H1 (cell line): ENCODE measurements around the gene SLC5A9. TPM values are rescaled to one million over a fixed set of nuclear protein-coding genes. Genes with fewer than 3 reads are reported as not detected.

ENCODE experiments used
- CTCF ChIA-PET: fragments of 300-600 bp; sonication (Branson Sonifier 250); formaldehyde crosslinking; loops from one replicate; lab custom pipeline; 2021; ENCODE audit not compliant: partially characterized antibody; lab: Charles Lee
- POLR2A ChIA-PET: fragments of 300-600 bp; sonication (Branson Sonifier 250); formaldehyde crosslinking; loops from one replicate; lab custom pipeline; 2021; ENCODE audit warnings: inconsistent platforms; ENCODE audit not compliant: partially characterized antibody; lab: Charles Lee
- DNase-seq, 2 experiments: peaks; one replicate each; pipeline versions ENCODE4 v3.0.0 to v3.0.0-alpha.2; 2010 to 2022; ENCODE audit warnings: low spot score in 2 of 2, low read depth in 1 of 2, mixed read lengths in 1 of 2
- FAIRE-seq: peaks from 2 replicates; lab custom pipeline; 2011; peaks lifted over from hg19 to GRCh38; lab: Jason Lieb, UNC
- H2AFZ ChIP-seq: 2 replicates; pipeline ENCODE4 v1.8.1; 2012; ENCODE audit warnings: low read length, inconsistent platforms
- H2AK5ac ChIP-seq: 2 replicates; pipeline ENCODE4 v1.6.1; 2013; ENCODE audit warnings: low read depth, low read length
- H2BK120ac ChIP-seq: replicated peaks from 2 replicates; pipeline ENCODE3; 2013; ENCODE audit warnings: low read depth, low read length, inconsistent platforms
- H2BK12ac ChIP-seq: 2 replicates; pipeline ENCODE4 v1.6.1; 2013; ENCODE audit warnings: low read depth, low read length
- H2BK15ac ChIP-seq: 2 replicates; pipeline ENCODE4 v1.6.1; 2013; ENCODE audit warnings: low read length
- H2BK20ac ChIP-seq: 2 replicates; pipeline ENCODE4 v1.6.1; 2013; ENCODE audit warnings: low read length
- H2BK5ac ChIP-seq: 2 replicates; pipeline ENCODE4 v1.6.1; 2013; ENCODE audit warnings: low read depth, low read length
- H3K14ac ChIP-seq: 2 replicates; pipeline ENCODE4 v1.6.1; 2013; ENCODE audit warnings: inconsistent platforms; ENCODE audit not compliant: insufficient read length
- H3K18ac ChIP-seq: 2 replicates; pipeline ENCODE4 v1.6.1; 2013; ENCODE audit warnings: low read length; ENCODE audit errors: extremely low read depth
- H3K23ac ChIP-seq: 2 replicates; pipeline ENCODE4 v1.6.1; 2013; ENCODE audit warnings: inconsistent platforms; ENCODE audit not compliant: insufficient read length
- H3K23me2 ChIP-seq: 2 replicates; pipeline ENCODE4 v1.6.1; 2013; ENCODE audit warnings: low read depth, low read length
- H3K27ac ChIP-seq: 2 replicates; pipeline ENCODE4 v1.6.1; 2011; ENCODE audit warnings: low read depth, low read length, inconsistent platforms
- H3K27me3 ChIP-seq, 4 experiments: replicated peaks in 1 of 4; 1 replicate in 1 of 4; 2 replicates in 3 of 4; pipeline versions ENCODE4 v1.6.1 to v1.8.1; 2011 to 2013; ENCODE audit warnings: low read length in 3 of 4, mild to moderate bottlenecking in 3 of 4, inconsistent platforms in 2 of 4, mixed read lengths in 2 of 4, moderate library complexity in 1 of 4; ENCODE audit not compliant: control insufficient read depth in 3 of 4, insufficient read depth in 3 of 4; ENCODE audit errors: extremely low read depth in 1 of 4
- H3K36me3 ChIP-seq, 4 experiments: 2 replicates each; pipeline versions ENCODE4 v1.6.1 to v1.8.1; 2011 to 2013; ENCODE audit warnings: mild to moderate bottlenecking in 4 of 4, low read length in 3 of 4, moderate library complexity in 2 of 4, control low read depth in 1 of 4, inconsistent platforms in 1 of 4; ENCODE audit not compliant: insufficient read depth in 4 of 4, control insufficient read depth in 2 of 4
- H3K4ac ChIP-seq: replicated peaks from 2 replicates; pipeline ENCODE3; 2013; ENCODE audit warnings: low read length, low read depth, mixed read lengths, inconsistent platforms; ENCODE audit not compliant: insufficient read length
- H3K4me1 ChIP-seq, 4 experiments: replicated peaks in 1 of 4; 1 replicate in 1 of 4; 2 replicates in 3 of 4; pipeline versions ENCODE4 v1.6.1 to v1.8.1; 2011 to 2013; ENCODE audit warnings: low read length in 3 of 4, inconsistent platforms in 2 of 4, mixed read lengths in 1 of 4; ENCODE audit not compliant: insufficient read depth in 4 of 4, control insufficient read depth in 3 of 4
- H3K4me2 ChIP-seq, 2 experiments: 2 replicates each; pipeline versions ENCODE4 v1.6.1 to v1.8.1; 2011 to 2013; ENCODE audit warnings: low read depth in 2 of 2, low read length in 2 of 2, control low read depth in 1 of 2, inconsistent platforms in 1 of 2, mild to moderate bottlenecking in 1 of 2; ENCODE audit not compliant: insufficient read depth in 1 of 2
- H3K4me3 ChIP-seq, 4 experiments: fragments of 200-600, 300-600 bp in 1 of 4; sonication (generic), shearing (Covaris generic), sonication (Bioruptor Twin) in 1 of 4; 2 replicates each; pipeline versions ENCODE4 v1.5.1 to v1.8.1; 2011 to 2016; ENCODE audit warnings: low read length in 4 of 4, low read depth in 3 of 4, control low read depth in 2 of 4, inconsistent platforms in 2 of 4, mild to moderate bottlenecking in 2 of 4, mixed read lengths in 1 of 4, moderate library complexity in 1 of 4; ENCODE audit not compliant: insufficient read depth in 2 of 4; ENCODE audit errors: extremely low read depth in 1 of 4
- H3K56ac ChIP-seq: replicated peaks from 2 replicates; pipeline ENCODE3; 2013; ENCODE audit warnings: low read depth, mild to moderate bottlenecking, mixed read lengths, low read length, inconsistent platforms; ENCODE audit not compliant: insufficient read length
- H3K79me1 ChIP-seq: 2 replicates; pipeline ENCODE4 v1.6.1; 2013; ENCODE audit warnings: low read depth, low read length, control low read depth
- H3K79me2 ChIP-seq, 2 experiments: 2 replicates each; pipeline versions ENCODE4 v1.6.1 to v1.8.1; 2012 to 2013; ENCODE audit warnings: low read length in 2 of 2, mild to moderate bottlenecking in 2 of 2, inconsistent platforms in 1 of 2; ENCODE audit not compliant: insufficient read depth in 2 of 2, control insufficient read depth in 1 of 2
- H3K9ac ChIP-seq, 4 experiments: replicated peaks in 1 of 4; 1 replicate in 1 of 4; 2 replicates in 3 of 4; pipeline versions ENCODE4 v1.6.1 to v1.8.1; 2011 to 2013; ENCODE audit warnings: low read depth in 3 of 4, low read length in 3 of 4, control low read depth in 2 of 4, mild to moderate bottlenecking in 2 of 4, moderate library complexity in 2 of 4, inconsistent platforms in 1 of 4; ENCODE audit errors: extremely low read depth in 1 of 4
- H3K9me3 ChIP-seq, 2 experiments: 2 replicates each; pipeline versions ENCODE4 v1.6.1 to v1.8.1; 2012 to 2013; ENCODE audit warnings: mild to moderate bottlenecking in 2 of 2, moderate library complexity in 2 of 2, control low read depth in 1 of 2, inconsistent platforms in 1 of 2, low read depth in 1 of 2, low read length in 1 of 2, mixed read lengths in 1 of 2; ENCODE audit not compliant: insufficient read depth in 2 of 2
- H4K20me1 ChIP-seq, 2 experiments: replicated peaks in 1 of 2; 2 replicates each; pipeline versions ENCODE3 to v1.8.1; 2011 to 2013; ENCODE audit warnings: inconsistent platforms in 2 of 2, low read length in 2 of 2, mild to moderate bottlenecking in 1 of 2; ENCODE audit not compliant: insufficient read depth in 2 of 2, control insufficient read depth in 1 of 2
- H4K5ac ChIP-seq: 2 replicates; pipeline ENCODE4 v1.6.1; 2013; ENCODE audit warnings: low read length, low read depth, mixed read lengths, inconsistent platforms; ENCODE audit not compliant: insufficient read length
- H4K8ac ChIP-seq: 2 replicates; pipeline ENCODE4 v1.8.0; 2013; ENCODE audit warnings: mild to moderate bottlenecking, moderate library complexity, low read length, inconsistent platforms; ENCODE audit not compliant: insufficient read depth; ENCODE audit errors: extremely low read depth
- H4K91ac ChIP-seq: replicated peaks from 2 replicates; pipeline ENCODE3; 2013; ENCODE audit warnings: low read length, mixed read lengths, inconsistent platforms; ENCODE audit not compliant: insufficient read length
- SIRT6 ChIP-seq: IDR thresholded peaks from one replicate; pipeline ENCODE4 v1.7.1; 2012; ENCODE audit warnings: low read length, inconsistent platforms
- WGBS, 2 experiments: shearing (Covaris generic) in 1 of 2; methylation state at CpG; one replicate each; pipeline versions ENCODE4 v1.1.6 to v1.1.7; 2013 to 2015; ENCODE audit warnings: low lambda C conversion rate in 2 of 2, mixed read lengths in 2 of 2, inconsistent platforms in 1 of 2, low coverage in 1 of 2, missing lambda C conversion rate in 1 of 2; ENCODE audit not compliant: insufficient replicate concordance in 2 of 2, insufficient coverage in 1 of 2, insufficient read length in 1 of 2; ENCODE audit errors: extremely low coverage in 1 of 2, missing lambda C conversion rate in 1 of 2; 5-methylcytosine and 5-hydroxymethylcytosine counted together
- polyA plus RNA-seq, 7 experiments: library from polyadenylated mRNA; depleted of rRNA in 3 of 7; stranded (reverse) in 5 of 7; unstranded in 2 of 7; fragments of >200 nt in 5 of 7; fragments of 200-250 nt in 2 of 7; gene quantifications; 1 replicate in 5 of 7; 2 replicates in 1 of 7; 4 replicates in 1 of 7; pipeline versions ENCODE4 v1.2.1 to v1.2.3, GENCODE V29; 2011 to 2013; ENCODE audit warnings: missing spikeins in 2 of 7, mixed read lengths in 2 of 7
- total RNA-seq: library from RNA; stranded (reverse); fragmentation: NEBNext Ultra II Directional; extraction: Animal tissue kit (Norgen Biotek cat#: 25700); gene quantifications from 2 replicates; pipeline ENCODE4 v1.2.1, GENCODE V29; 2021

SLC5A9 gene
- total and polyA plus RNA-seq, 2 of the 8 experiments (the other 6 are each of a cell fraction or from before 2014, with no cell fraction given) = 0.03 TPM; not detected in 1

DNA sequence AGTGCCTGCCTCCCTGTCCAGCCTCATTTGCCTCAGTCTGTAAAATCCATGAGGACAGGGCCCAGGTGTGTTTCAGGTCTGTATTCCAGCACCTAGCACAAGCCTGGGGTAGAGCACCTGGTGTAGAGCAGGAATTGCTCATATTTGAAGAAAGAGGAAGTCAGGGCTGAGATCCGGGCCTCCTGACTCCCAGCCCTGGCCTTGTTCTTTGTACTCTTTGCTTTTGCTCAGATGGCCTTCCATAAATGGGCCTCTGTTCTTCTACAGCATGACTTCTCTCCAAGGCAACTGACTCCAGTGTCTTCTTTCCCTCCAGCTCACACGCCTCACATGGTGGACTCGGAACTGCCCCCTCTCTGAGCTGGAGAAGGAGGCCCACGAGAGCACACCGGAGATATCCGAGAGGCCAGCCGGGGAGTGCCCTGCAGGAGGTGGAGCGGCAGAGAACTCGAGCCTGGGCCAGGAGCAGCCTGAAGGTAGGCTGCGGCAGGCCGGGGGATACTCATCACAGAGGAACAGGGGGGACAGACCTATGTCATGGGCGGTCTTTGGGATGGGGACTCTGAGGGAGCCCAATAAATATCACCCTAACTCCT is 19.7 kb downstream of the SLC5A9 start:
- Histone ChIP-seq H3K27me3 (no peaks in the 10 kb centered on the region), H3K4me1 (peaks cover 0 to 3% (median 0%) of the 10 kb centered on the region in 4 experiments; a peak in 1 of 7 replicates), H3K4me2 (no peak overlapping the region), H2AFZ (no peak overlapping the region), H4K91ac (no peak overlapping the region), H4K8ac (no peak overlapping the region), H4K20me1 (no peaks in the 10 kb centered on the region), H2BK12ac (no peak overlapping the region), H3K9ac (no peak overlapping the region), H3K79me1 (no peaks in the 10 kb centered on the region), H4K5ac (no peak overlapping the region), H3K4ac (no peak overlapping the region), H3K56ac (no peak overlapping the region), H2AK5ac (no peak overlapping the region), H3K27ac (no peak overlapping the region), H3K36me3 (no peaks in the 10 kb centered on the region), H3K14ac (no peak overlapping the region), H3K4me3 (no peak overlapping the region), H2BK15ac (no peak overlapping the region), H3K18ac (no peak overlapping the region), H2BK120ac (no peak overlapping the region), H3K23ac (no peak overlapping the region), H2BK5ac (no peak overlapping the region), H3K23me2 (no peaks in the 10 kb centered on the region), H3K79me2 (no peaks in the 10 kb centered on the region), H3K9me3 (no peaks in the 10 kb centered on the region), H2BK20ac (no peak overlapping the region)
- FAIRE-seq = no peak
- POLR2A ChIA-PET = no interaction called here
- peak in 1 of 2 experiments; percentile 37 for DNase-seq
- no peak for TF ChIP-seq SIRT6
- CTCF ChIA-PET = interaction anchor here (1.0 kb wide), 1 partner anchor 10 kb away, joined by 3 read pairs; no protein-coding TSS in a partner anchor
- WGBS, 2 experiments = 95% methylated on average over 12 of the region's 12 CpGs; no CpG with 5 or more reads in 1 of the 2 experiments
